Natural killer cell (primary cell): Measurements from ENCODE around the gene POLR1A. TPM values are rescaled to one million over a fixed set of nuclear protein-coding genes. Genes with fewer than 3 reads are reported as not detected.
A peak's percentile ranks its signal among the peaks of the same experiment; 100 is the strongest.

ENCODE experiments used
- ATAC-seq, 3 donors: fragments of 150-1000 bp in 2 of 3; fragments of 200-7000 bp in 1 of 3; cut with Tn5 transposase; 1 replicate in 1 of 3; 2 replicates in 2 of 3; pipeline ENCODE4 v1.10.0; 2021; ENCODE audit warnings: mild to moderate bottlenecking in 2 of 3, moderate library complexity in 2 of 3
- DNase-seq, 2 donors: peaks; one replicate each; pipeline versions ENCODE4 v3.0.0 to v3.0.0-alpha.2; 2013 to 2021; ENCODE audit warnings: mixed read lengths in 1 of 2
- H3K27ac ChIP-seq: one replicate; pipeline ENCODE4 v1.5.1; 2013; ENCODE audit warnings: mild to moderate bottlenecking, low read length
- H3K27me3 ChIP-seq: one replicate; pipeline ENCODE4 v1.6.1; 2013; ENCODE audit warnings: low read length; ENCODE audit not compliant: control insufficient read depth, insufficient read depth
- H3K36me3 ChIP-seq: one replicate; pipeline ENCODE4 v1.6.1; 2013; ENCODE audit warnings: low read length; ENCODE audit not compliant: control insufficient read depth, insufficient read depth
- H3K4me1 ChIP-seq: one replicate; pipeline ENCODE4 v1.6.1; 2013; ENCODE audit warnings: low read length; ENCODE audit not compliant: control insufficient read depth, insufficient read depth
- H3K4me3 ChIP-seq: one replicate; pipeline ENCODE4 v1.5.1; 2013; ENCODE audit warnings: low read length
- H3K9me3 ChIP-seq: one replicate; pipeline ENCODE4 v1.6.1; 2013; ENCODE audit warnings: low read length; ENCODE audit not compliant: control insufficient read depth, insufficient read depth
- H3K27ac Mint-ChIP-seq, 2 donors: one replicate each; pipeline ENCODE4 v1.8.0; 2022; ENCODE audit warnings: mild to moderate bottlenecking in 2 of 2, mixed read lengths in 2 of 2, moderate library complexity in 1 of 2
- H3K27me3 Mint-ChIP-seq, 2 donors: one replicate each; pipeline ENCODE4 v1.8.0; 2022; ENCODE audit warnings: low read depth in 2 of 2, mixed read lengths in 2 of 2
- H3K36me3 Mint-ChIP-seq: one replicate; pipeline ENCODE4 v1.8.0; 2022; ENCODE audit warnings: mixed read lengths
- H3K4me1 Mint-ChIP-seq, 2 donors: one replicate each; pipeline ENCODE4 v1.8.0; 2022; ENCODE audit warnings: mixed read lengths in 2 of 2
- H3K4me3 Mint-ChIP-seq: one replicate; pipeline ENCODE4 v1.8.0; 2022; ENCODE audit warnings: mild to moderate bottlenecking, moderate library complexity, mixed read lengths
- H3K9me3 Mint-ChIP-seq, 2 donors: one replicate each; pipeline ENCODE4 v1.8.0; 2022; ENCODE audit warnings: mixed read lengths in 2 of 2
- CTCF ChIP-seq: fragments of 200-600 bp; IDR thresholded peaks from one replicate; pipeline ENCODE4 v1.8.0; 2022; ENCODE audit warnings: antibody characterized with exemption
- WGBS: methylation state at CpG from one replicate; pipeline ENCODE4 v1.1.7; 2013; ENCODE audit warnings: missing lambda C conversion rate; ENCODE audit not compliant: insufficient coverage; 5-methylcytosine and 5-hydroxymethylcytosine counted together
- intact Hi-C: fragments of 100-400 bp; cut with micrococcal nuclease; formaldehyde crosslinking; loops from one replicate; pipeline ENCODE4 v1.14.2; 2022
- total RNA-seq, 4 donors: library from RNA; stranded (reverse); fragments of 120-200 nt in 1 of 4; gene quantifications; one replicate each; pipeline versions ENCODE4 v1.2.3 to v1.2.4, GENCODE V29; 2013 to 2022

POLR1A gene
- total RNA-seq, 3 donors from 2014 or later (not counting 1 experiment from before 2014, with no cell fraction given): 19.7 to 26.5 (median 22.8) TPM

- H3K9me3 Mint-ChIP-seq: no peaks in the 10 kb centered on the region
- H3K27ac ChIP-seq: no peak overlapping the region
- H3K36me3 Mint-ChIP-seq: peaks cover 52% of the 10 kb centered on the region
- DNase-seq (no peak), ATAC-seq (no peak)
- no peaks in the 10 kb centered on the region for H3K27me3 Mint-ChIP-seq
- 100% methylated on average over 2 of the region's 2 CpGs for WGBS
- H3K27me3 ChIP-seq: no peaks in the 10 kb centered on the region
- H3K27ac Mint-ChIP-seq: peak overlapping the region in 1 of 2 donors; percentile 20
- H3K4me3 ChIP-seq: no peak overlapping the region
- H3K4me1 ChIP-seq: no peaks in the 10 kb centered on the region
- TF ChIP-seq CTCF: no peak
- no peak overlapping the region for H3K4me3 Mint-ChIP-seq
- H3K36me3 ChIP-seq: peaks cover 83% of the 10 kb centered on the region
- intact Hi-C loops: no loop called here
- no peaks in the 10 kb centered on the region for H3K9me3 ChIP-seq
- H3K4me1 Mint-ChIP-seq: peaks cover 0 to 7% of the 10 kb centered on the region in 2 donors
These were observed 30.5 kb upstream of the POLR1A start for GRCh38 chr2:86136141-86136540.

- DNase-seq: no peak
- H3K36me3 ChIP-seq: peaks cover 88% of the 10 kb centered on the region
- no peak overlapping the region for H3K4me3 ChIP-seq
- TF ChIP-seq CTCF: no peak
- no peaks in the 10 kb centered on the region for H3K9me3 Mint-ChIP-seq
- 95% methylated on average over 5 of the region's 5 CpGs for WGBS
- H3K36me3 Mint-ChIP-seq: peaks cover 52% of the 10 kb centered on the region
- no peaks in the 10 kb centered on the region for H3K27me3 Mint-ChIP-seq
- H3K4me1 ChIP-seq: no peaks in the 10 kb centered on the region
- intact Hi-C loops: no loop called here
- H3K9me3 ChIP-seq: no peaks in the 10 kb centered on the region
- no peak overlapping the region for H3K4me3 Mint-ChIP-seq
- no peaks in the 10 kb centered on the region for H3K27me3 ChIP-seq
- peak overlapping the region in 1 of 2 donors; percentile 20 for H3K27ac Mint-ChIP-seq
- no peak for ATAC-seq
- H3K4me1 Mint-ChIP-seq: peaks cover 0 to 7% of the 10 kb centered on the region in 2 donors
- no peak overlapping the region for H3K27ac ChIP-seq
These were observed 30.0 kb upstream of the POLR1A start for GRCh38 chr2:86135653-86136052.

- intact Hi-C loops: no loop called here
- H3K27ac ChIP-seq: no peak overlapping the region
- peaks cover 0 to 7% of the 10 kb centered on the region in 2 donors for H3K4me1 Mint-ChIP-seq
- DNase-seq (no peak), ATAC-seq (no peak)
- no peak overlapping the region for H3K4me3 Mint-ChIP-seq
- H3K27me3 Mint-ChIP-seq: no peaks in the 10 kb centered on the region
- TF ChIP-seq CTCF: no peak
- no peaks in the 10 kb centered on the region for H3K9me3 ChIP-seq
- peaks cover 52% of the 10 kb centered on the region for H3K36me3 Mint-ChIP-seq
- no peaks in the 10 kb centered on the region for H3K4me1 ChIP-seq
- no peaks in the 10 kb centered on the region for H3K9me3 Mint-ChIP-seq
- 96% methylated on average over 4 of the region's 4 CpGs for WGBS
- no peak overlapping the region for H3K27ac Mint-ChIP-seq
- H3K27me3 ChIP-seq: no peaks in the 10 kb centered on the region
- peaks cover 93% of the 10 kb centered on the region for H3K36me3 ChIP-seq
- H3K4me3 ChIP-seq: no peak overlapping the region
These were observed 29.0 kb upstream of the POLR1A start for GRCh38 chr2:86134709-86135108.

GRCh38 chr2:86124683-86125082 is 19.0 kb upstream of the POLR1A start:
- Histone ChIP-seq H3K4me1 (no peaks in the 10 kb centered on the region), H3K27ac (no peak overlapping the region), H3K4me3 (no peak overlapping the region), H3K27me3 (no peaks in the 10 kb centered on the region), H3K9me3 (no peaks in the 10 kb centered on the region), H3K36me3 (peaks cover 97% of the 10 kb centered on the region)
- TF ChIP-seq CTCF: no peak
- H3K4me3 Mint-ChIP-seq: no peak overlapping the region
- H3K9me3 Mint-ChIP-seq: no peaks in the 10 kb centered on the region
- H3K4me1 Mint-ChIP-seq: no peaks in the 10 kb centered on the region
- H3K36me3 Mint-ChIP-seq: peaks cover 15% of the 10 kb centered on the region
- WGBS: 100% methylated on average over 1 of the region's 5 CpGs
- no peak for DNase-seq
- H3K27ac Mint-ChIP-seq: no peak overlapping the region
- intact Hi-C loops: no loop called here
- no peak for ATAC-seq
- no peaks in the 10 kb centered on the region for H3K27me3 Mint-ChIP-seq
